Left renal pelvis (tissue), 4 donors: ENCODE measurements around the gene MAB21L1. TPM values are rescaled to one million over a fixed set of nuclear protein-coding genes. Genes with fewer than 3 reads are reported as not detected.
A peak's percentile ranks its signal among the peaks of the same experiment; 100 is the strongest.

Source experiments
- DNase-seq, 4 donors: peaks; one replicate each; pipeline ENCODE4 v3.0.0-alpha.2; 2013; ENCODE audit warnings: low read depth in 4 of 4, low spot score in 3 of 4
- polyA plus RNA-seq, 4 donors: library from polyadenylated mRNA; unstranded; fragments of 120-200 nt; gene quantifications; one replicate each; pipeline ENCODE4 v1.2.1, GENCODE V29; 2013; ENCODE audit not compliant: insufficient read length in 4 of 4

The MAB21L1 gene
- polyA plus RNA-seq, 4 donors, result 0.16 to 0.56 (median 0.33) TPM; not detected in 1

- no peak for DNase-seq
Measured at GRCh38 chr13:35449821-35450220, 26.7 kb downstream of the MAB21L1 start.

GRCh38 chr13:35448465-35448864, 28.0 kb downstream of the MAB21L1 start:
- DNase-seq, result peak in 1 of 4 donors; percentile 42
